CD4-positive, alpha-beta T cell (primary cell): ENCODE data around the gene DGKI. TPM values are rescaled to one million over a fixed set of nuclear protein-coding genes. Genes with fewer than 3 reads are reported as not detected.

ENCODE experiments used
- ATAC-seq: fragments of 200-7000 bp; cut with Tn5 transposase; one replicate; pipeline ENCODE4 v1.10.0; 2022; ENCODE audit warnings: mild to moderate bottlenecking; ENCODE audit not compliant: poor library complexity
- CTCF ChIA-PET: fragments of 350-600 bp; sonication (Branson Sonifier 250); formaldehyde crosslinking; loops from one replicate; lab custom pipeline; 2021; ENCODE audit warnings: antibody characterized with exemption, inconsistent platforms; lab: Charles Lee
- POLR2A ChIA-PET: fragments of 350-600 bp; sonication (Branson Sonifier 250); formaldehyde crosslinking; loops from one replicate; lab custom pipeline; 2021; ENCODE audit warnings: antibody characterized with exemption, inconsistent platforms; lab: Charles Lee
- DNase-seq, 14 experiments: peaks; one replicate each; pipeline ENCODE4 v3.0.0-alpha.2; 2013 to 2020; ENCODE audit warnings: mixed read lengths in 2 of 14
- H3K27ac ChIP-seq, 2 donors: one replicate each; pipeline versions ENCODE4 v1.5.1 to v1.7.0; 2013; ENCODE audit warnings: low read length in 2 of 2, low read depth in 1 of 2, mild to moderate bottlenecking in 1 of 2
- H3K27me3 ChIP-seq, 2 experiments: 1 replicate in 1 of 2; 2 replicates in 1 of 2; pipeline versions ENCODE4 v1.6.1 to v1.7.0; 2013; ENCODE audit warnings: low read length in 2 of 2, control low read depth in 1 of 2, mild to moderate bottlenecking in 1 of 2, moderate library complexity in 1 of 2; ENCODE audit not compliant: insufficient read depth in 2 of 2, control insufficient read depth in 1 of 2
- H3K36me3 ChIP-seq: one replicate; pipeline ENCODE4 v1.6.1; 2013; ENCODE audit warnings: low read length, control low read depth; ENCODE audit not compliant: insufficient read depth
- H3K4me1 ChIP-seq: one replicate; pipeline ENCODE4 v1.6.1; 2013; ENCODE audit warnings: low read length, control low read depth; ENCODE audit not compliant: insufficient read depth
- H3K4me3 ChIP-seq: one replicate; pipeline ENCODE4 v1.5.1; 2013; ENCODE audit warnings: mild to moderate bottlenecking, low read length, moderate library complexity
- H3K9me3 ChIP-seq, 2 experiments: 1 replicate in 1 of 2; 2 replicates in 1 of 2; pipeline versions ENCODE4 v1.6.1 to v1.7.0; 2013; ENCODE audit warnings: low read length in 2 of 2, mild to moderate bottlenecking in 2 of 2, control low read depth in 1 of 2, moderate library complexity in 1 of 2; ENCODE audit not compliant: control insufficient read depth in 1 of 2, insufficient read depth in 1 of 2
- H3K27ac Mint-ChIP-seq: one replicate; pipeline ENCODE4 v1.8.0; 2020; ENCODE audit warnings: mixed read lengths
- H3K27me3 Mint-ChIP-seq: one replicate; pipeline ENCODE4 v1.8.0; 2021; ENCODE audit warnings: mixed read lengths
- H3K36me3 Mint-ChIP-seq: one replicate; pipeline ENCODE4 v1.8.0; 2021; ENCODE audit warnings: low read depth, mixed read lengths
- H3K4me1 Mint-ChIP-seq: one replicate; pipeline ENCODE4 v1.8.0; 2021; ENCODE audit warnings: low read depth, mixed read lengths
- H3K4me3 Mint-ChIP-seq: one replicate; pipeline ENCODE4 v1.8.0; 2020; ENCODE audit warnings: mild to moderate bottlenecking, mixed read lengths
- H3K9me3 Mint-ChIP-seq: one replicate; pipeline ENCODE4 v1.8.0; 2020; ENCODE audit warnings: mixed read lengths
- intact Hi-C, 2 experiments: fragments of 100-400 bp; cut with DNase I in 1 of 2; cut with micrococcal nuclease in 1 of 2; formaldehyde crosslinking; loops; one replicate each; pipeline versions ENCODE4 v1.15.1 to v1.9.0; 2023 to 2025; cut with DNase I, micrococcal nuclease
- total RNA-seq, 174 experiments: library from RNA in 2 of 174; stranded (reverse) in 2 of 174; gene quantifications; one replicate each; pipeline ENCODE4 v1.2.3 and lab custom pipeline; 2021 to 2026
- TF ChIP-seq, protein P1 (sequence below): fragments of 200-600 bp; IDR thresholded peaks from one replicate; pipeline ENCODE4 v1.8.0; 2022; ENCODE audit warnings: antibody characterized with exemption, mild to moderate bottlenecking

Gene DGKI
- total RNA-seq, 2 experiments from 2014 or later: not detected

DNA sequence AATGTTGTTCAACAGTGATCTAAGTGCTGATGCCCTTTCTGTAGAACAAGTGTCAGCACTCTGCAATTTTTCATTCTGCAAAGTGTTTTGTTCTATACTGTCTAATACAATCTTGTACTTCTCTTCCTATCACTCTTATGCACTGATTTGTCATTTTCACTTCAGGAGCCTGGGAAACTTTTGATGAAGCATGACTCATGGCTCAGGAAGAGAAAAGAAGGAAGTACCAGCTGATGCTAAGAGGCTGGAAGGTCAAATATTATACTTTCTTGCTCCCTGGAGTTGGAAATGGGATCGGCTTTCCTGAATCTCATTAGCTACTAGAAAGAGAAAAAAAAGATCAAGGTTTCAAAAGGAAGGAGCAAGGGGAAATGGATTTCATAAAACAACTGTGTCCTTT is 45.8 kb downstream of the DGKI start:
- TF ChIP-seq, protein P1, sequence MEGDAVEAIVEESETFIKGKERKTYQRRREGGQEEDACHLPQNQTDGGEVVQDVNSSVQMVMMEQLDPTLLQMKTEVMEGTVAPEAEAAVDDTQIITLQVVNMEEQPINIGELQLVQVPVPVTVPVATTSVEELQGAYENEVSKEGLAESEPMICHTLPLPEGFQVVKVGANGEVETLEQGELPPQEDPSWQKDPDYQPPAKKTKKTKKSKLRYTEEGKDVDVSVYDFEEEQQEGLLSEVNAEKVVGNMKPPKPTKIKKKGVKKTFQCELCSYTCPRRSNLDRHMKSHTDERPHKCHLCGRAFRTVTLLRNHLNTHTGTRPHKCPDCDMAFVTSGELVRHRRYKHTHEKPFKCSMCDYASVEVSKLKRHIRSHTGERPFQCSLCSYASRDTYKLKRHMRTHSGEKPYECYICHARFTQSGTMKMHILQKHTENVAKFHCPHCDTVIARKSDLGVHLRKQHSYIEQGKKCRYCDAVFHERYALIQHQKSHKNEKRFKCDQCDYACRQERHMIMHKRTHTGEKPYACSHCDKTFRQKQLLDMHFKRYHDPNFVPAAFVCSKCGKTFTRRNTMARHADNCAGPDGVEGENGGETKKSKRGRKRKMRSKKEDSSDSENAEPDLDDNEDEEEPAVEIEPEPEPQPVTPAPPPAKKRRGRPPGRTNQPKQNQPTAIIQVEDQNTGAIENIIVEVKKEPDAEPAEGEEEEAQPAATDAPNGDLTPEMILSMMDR: no peak
- POLR2A ChIA-PET: no interaction called here
- no peaks in the 10 kb centered on the region for H3K36me3 ChIP-seq
- H3K36me3 Mint-ChIP-seq: no peaks in the 10 kb centered on the region
- CTCF ChIA-PET: no interaction called here
- H3K27me3 ChIP-seq: peaks cover 3% of the 10 kb centered on the region in 2 experiments
- H3K4me1 ChIP-seq: no peaks in the 10 kb centered on the region
- peaks cover 14% of the 10 kb centered on the region for H3K27me3 Mint-ChIP-seq
- no peaks in the 10 kb centered on the region for H3K9me3 ChIP-seq
- no peak overlapping the region for H3K4me3 Mint-ChIP-seq
- H3K9me3 Mint-ChIP-seq: no peaks in the 10 kb centered on the region
- intact Hi-C loops: no loop called here
- H3K4me1 Mint-ChIP-seq: no peaks in the 10 kb centered on the region
- no peak overlapping the region for H3K27ac Mint-ChIP-seq
- ATAC-seq (no peak), DNase-seq (no peak)
- no peak overlapping the region for H3K27ac ChIP-seq
- no peak overlapping the region for H3K4me3 ChIP-seq

DNA sequence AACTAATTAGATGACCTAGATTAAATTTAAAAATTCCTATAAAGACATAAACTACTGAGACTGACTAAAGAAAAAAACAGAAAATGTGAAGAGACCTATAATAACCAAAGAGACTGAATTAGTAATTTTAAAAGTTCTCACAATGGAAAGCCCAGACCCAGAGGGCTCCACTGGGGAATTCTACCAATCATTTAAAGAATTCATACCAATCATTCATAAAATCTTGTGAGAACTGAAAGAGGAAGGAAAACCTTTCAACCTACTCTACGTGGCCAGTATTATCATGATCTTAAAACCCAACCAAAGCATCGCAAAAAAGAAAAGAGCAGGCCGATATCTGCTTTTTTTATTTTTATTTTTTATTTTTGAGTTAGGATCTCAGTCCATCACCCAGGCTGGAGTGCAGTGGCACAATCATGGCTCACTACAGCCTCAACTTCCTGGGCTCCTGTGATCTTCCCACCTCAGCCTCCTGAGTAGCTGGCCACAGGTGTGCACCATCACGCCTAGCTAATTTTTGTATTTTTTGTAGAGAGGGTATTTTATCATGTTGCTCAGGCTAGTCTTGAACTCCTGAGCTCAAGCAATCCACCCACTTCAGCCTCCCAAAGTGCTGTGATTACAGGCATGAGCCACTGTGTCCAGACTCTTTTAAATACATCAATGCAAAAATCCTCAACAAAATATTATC is 48.6 kb downstream of the DGKI start:
- POLR2A ChIA-PET: no interaction called here
- ATAC-seq: no peak

DNA sequence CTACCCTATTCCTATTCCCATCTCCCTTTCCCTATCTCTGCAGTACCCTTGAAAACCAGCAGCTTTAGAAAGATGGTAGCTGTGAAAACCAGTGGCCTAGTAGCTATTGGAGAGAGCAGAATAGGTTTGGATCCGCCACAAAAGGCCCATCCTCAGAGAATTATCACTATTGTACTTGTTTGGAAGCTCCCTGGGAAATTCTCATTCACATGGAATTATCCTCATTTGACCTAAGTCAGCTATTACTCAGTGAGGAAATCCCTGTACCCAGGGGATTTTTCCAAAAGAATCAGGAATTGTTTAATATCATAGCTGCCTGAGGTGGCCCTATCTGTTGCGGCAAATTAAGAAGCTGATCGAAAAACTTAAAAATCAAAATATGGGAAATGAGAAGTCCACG is 51.6 kb downstream of the DGKI start:
- no peaks in the 10 kb centered on the region for H3K36me3 Mint-ChIP-seq
- no peak overlapping the region for H3K27ac ChIP-seq
- no peak overlapping the region for H3K4me3 Mint-ChIP-seq
- H3K4me1 ChIP-seq: no peaks in the 10 kb centered on the region
- H3K4me1 Mint-ChIP-seq: no peaks in the 10 kb centered on the region
- TF ChIP-seq, protein P1: no peak
- CTCF ChIA-PET: no interaction called here
- H3K4me3 ChIP-seq: no peak overlapping the region
- POLR2A ChIA-PET: no interaction called here
- ATAC-seq (no peak), DNase-seq (no peak)
- intact Hi-C loops: no loop called here
- H3K27me3 Mint-ChIP-seq: peaks cover 18% of the 10 kb centered on the region
- H3K9me3 ChIP-seq: no peaks in the 10 kb centered on the region
- H3K27ac Mint-ChIP-seq: no peak overlapping the region
- H3K27me3 ChIP-seq: no peaks in the 10 kb centered on the region
- H3K9me3 Mint-ChIP-seq: no peaks in the 10 kb centered on the region
- no peaks in the 10 kb centered on the region for H3K36me3 ChIP-seq

More for the DNA sequence above, 48.6 kb downstream of the DGKI start:
- intact Hi-C loops: no loop called here
- Mint-ChIP-seq H3K27me3 (peaks cover 8% of the 10 kb centered on the region), H3K4me1 (no peaks in the 10 kb centered on the region), H3K36me3 (no peaks in the 10 kb centered on the region), H3K9me3 (no peaks in the 10 kb centered on the region), H3K4me3 (no peak overlapping the region), H3K27ac (no peak overlapping the region)
- H3K4me1 ChIP-seq: no peaks in the 10 kb centered on the region
- no peak overlapping the region for H3K4me3 ChIP-seq
- CTCF ChIA-PET: no interaction called here
- no peak overlapping the region for H3K27ac ChIP-seq
- no peaks in the 10 kb centered on the region for H3K36me3 ChIP-seq
- DNase-seq: no peak
- H3K9me3 ChIP-seq: no peaks in the 10 kb centered on the region
- TF ChIP-seq, protein P1: no peak
- H3K27me3 ChIP-seq: peaks cover 0 to 3% of the 10 kb centered on the region in 2 experiments
